ENCODE data around the gene C19orf81.
A peak's percentile ranks its signal among the peaks of the same experiment; 100 is the strongest.

The C19orf81 gene

DNA sequence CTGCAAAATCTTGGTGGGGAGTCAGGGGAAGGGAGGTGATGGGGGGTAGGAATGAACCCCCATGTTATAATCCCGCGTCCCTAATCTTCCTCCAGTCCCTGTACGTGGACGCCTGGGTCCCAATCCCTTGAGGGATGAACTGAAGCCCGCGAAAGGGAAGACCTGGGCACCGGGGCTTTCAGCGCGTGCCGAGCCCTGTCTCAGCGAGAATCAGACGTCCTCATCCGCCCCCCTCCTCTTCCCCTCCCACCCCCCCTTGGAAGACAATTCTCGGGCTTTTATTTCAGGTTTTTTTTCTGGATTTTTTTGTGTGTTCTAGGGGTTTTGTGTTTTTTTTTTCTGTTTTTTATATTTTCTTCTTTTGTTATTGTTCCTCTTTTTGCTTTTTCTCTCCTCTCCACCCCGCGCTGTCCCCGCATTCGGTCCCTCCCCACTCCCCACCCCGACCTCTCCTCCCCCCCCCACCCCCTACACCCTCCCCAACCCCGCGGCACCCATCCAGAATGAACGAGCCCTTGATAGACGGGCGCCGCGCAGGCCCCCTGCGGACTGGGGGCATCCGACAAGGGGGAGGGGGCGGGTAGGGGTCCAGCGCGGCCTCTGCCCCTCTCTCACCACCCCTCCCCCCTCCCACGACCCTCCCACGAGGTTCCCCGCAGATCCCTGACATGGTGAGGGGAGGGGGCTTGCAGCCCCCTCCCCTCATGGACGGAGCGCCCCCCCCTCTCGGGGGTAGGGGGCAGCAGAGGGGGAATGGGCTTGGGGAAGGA is 10.3 kb downstream of the C19orf81 start:
- no peak for DNase-seq

GRCh38 chr19:50660088-50660366 is 10.8 kb downstream of the C19orf81 start:
- no peak for DNase-seq

DNA sequence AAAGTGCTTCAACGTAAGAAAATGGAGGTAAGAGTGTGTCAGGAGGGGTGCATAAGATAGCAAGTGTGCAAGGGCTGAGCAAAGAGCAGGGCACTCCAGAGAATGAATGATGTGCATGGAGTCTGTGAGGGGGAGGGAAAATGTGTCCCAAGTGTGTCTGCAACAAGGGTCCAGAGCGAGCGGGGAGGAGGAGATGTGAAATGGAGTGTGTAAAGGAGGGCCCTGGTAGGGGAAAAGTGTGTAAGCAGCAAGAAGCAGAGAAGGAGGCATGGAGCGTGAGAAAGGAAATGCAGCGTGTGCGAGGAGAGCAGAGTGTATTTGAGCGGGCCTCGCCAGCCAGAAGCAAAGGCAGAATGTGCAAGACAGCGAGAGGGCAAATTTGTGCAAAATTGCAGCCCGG is 11.8 kb downstream of the C19orf81 start:
- DNase-seq: no peak

DNA sequence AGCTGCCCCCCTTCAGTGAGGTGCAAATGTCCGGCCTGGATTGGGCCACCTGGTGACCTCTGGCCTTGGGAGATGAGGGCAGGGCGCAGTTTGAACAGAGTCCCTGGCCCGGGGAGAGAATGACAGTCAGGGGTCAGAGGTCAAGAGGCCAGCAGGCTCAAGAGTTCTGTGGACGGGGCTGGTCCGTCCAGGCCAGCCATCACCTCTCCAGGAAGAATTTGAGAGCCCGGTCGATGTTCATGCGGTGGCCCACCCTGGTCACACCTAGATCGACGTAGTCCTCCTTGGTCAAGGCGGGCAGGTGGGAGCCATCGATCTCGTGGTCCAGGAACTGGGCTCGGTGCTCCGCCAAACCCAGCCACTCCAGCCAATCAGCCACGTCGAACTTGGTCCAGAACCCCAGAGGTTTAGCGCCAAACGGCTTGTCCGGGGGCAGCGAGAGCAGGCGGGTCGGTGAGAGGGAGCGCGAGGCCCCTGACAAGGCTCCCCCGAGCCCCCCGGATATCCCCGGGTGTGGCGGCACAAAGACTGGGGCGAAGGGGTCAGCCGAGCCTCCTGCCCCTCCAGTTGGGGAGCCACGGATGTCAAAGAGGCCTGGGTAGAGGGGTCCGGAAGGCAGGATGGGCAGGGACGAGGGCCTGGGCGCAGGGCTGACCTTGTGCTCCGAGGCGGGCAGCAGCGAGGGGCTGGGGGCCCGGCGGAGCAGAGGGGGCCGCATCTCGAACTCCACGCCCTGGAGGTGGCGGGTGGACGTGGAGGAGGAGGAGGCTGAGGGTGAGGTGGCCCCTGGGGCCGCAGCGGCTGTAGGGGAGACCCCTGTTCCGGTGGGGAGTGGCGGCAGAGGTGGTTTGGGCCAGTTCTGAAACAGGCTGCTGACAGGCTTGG is 12.8 kb downstream of the C19orf81 start:
- no peak for DNase-seq

- no peak for DNase-seq
These were observed 13.6 kb downstream of the C19orf81 start for GRCh38 chr19:50662651-50663481.

DNA sequence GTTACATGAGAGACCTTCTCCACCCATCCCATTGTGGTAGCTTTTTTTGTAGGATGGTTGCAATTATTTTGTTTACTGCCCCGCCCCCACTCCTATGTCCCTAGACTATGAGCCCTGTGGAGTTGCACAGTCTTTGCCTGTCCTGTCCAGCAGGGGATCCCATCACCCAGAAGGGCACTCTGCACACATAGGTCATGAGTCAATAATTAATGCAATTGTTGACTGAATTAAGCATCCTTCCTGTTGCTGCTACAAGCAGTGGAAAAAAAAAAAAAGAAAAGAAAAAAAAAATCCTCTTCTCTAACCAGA is 14.2 kb downstream of the C19orf81 start:
- no peak for DNase-seq

- no peak for DNase-seq
These were observed 15.0 kb downstream of the C19orf81 start for GRCh38 chr19:50664204-50664603.

- no peak for DNase-seq
These were observed 17.3 kb downstream of the C19orf81 start for GRCh38 chr19:50666346-50667176.

DNA sequence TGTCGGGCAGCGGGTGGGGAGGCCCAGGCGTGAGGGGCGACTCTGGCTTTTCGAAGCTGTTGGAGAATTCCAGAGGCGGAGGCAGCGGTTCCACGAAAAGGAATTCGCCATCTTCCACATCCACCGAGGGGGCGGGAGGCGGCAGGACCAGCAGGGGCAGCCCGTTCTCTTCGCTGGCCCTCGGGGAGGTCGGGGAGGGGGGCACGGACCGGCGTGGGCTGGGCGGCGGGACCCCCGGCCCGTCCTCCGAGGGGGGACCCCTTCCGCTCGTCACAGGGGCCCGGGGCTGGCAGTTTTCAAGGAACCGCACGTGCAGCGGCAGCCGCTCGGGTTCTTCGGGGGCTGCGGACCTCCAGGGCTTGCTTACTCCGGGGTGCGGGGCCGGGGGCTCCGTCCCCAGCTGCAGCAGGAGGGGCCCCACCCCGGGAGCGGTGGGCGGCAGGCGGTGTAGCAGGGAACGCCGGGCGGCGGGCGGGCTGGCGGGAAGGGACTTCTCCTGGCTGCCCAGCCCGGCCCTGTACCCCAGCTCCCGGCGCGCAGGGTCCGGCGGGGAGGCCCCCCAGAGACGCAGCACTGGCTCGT is 18.0 kb downstream of the C19orf81 start:
- no peak for DNase-seq

DNA sequence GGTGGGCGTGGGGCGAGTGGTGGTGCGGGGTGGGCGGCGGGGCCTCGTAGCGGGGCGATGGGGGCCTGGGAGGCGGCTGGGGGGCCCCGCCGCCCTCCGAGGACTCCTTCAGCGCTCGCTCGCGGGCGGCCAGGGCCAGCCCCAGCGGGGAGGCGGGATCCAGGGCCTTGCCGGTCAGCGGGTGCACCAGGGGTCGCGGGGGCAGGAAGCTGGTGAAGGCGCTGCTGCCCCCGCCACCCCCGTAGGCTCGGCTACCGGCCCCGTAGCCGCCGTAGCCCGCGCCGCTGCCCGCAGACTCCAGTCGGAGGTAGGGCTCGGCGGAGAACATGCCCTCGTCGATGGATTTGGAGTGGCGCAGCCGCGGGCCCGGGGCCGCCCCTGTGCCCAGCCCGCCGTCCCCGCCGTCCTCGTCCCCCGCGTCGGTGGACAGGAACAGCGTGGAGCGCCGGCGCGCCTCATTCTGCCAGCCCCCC is 18.6 kb downstream of the C19orf81 start:
- DNase-seq: no peak

DNA sequence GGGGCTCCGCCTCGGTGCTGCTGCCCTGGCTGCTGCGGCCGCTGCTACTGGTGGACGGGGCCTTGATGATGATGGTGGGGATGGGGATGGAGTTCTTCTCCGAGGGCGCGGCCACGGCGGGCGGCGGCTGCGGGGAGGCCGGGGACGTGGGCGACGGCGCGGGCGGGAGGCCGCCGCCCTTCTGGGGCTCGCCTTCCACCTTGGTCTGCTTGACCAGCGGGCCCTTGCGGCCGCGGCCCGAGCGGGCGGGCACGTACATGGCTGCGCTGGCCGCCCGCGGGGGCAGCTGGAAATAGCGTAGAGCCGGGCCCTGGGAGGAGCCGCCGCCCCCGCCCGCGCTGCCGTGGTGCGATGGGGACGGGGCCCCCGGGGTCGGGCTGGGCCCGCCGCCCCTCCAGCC is 19.2 kb downstream of the C19orf81 start:
- no peak for DNase-seq

DNA sequence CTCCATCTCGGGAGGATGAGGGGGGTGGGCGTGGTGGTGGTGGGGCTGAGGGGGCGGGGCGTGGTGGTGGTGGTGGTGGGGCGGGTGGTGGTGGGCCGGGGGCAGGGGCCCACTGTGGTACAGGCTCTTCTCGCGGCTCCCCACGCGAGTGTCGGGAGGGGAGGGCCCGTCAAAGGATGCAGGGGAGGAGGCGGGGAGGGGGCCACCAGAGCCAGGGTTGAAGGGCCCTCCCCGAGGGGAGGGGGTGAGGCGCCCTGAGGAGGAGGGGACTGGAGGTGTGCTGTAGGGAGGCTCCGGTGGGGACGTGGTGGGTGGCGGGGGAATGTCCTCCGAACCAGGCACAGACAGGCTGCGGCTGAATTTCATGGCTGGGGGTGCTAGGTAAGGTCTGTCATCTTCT is 19.6 kb downstream of the C19orf81 start:
- DNase-seq: no peak

- DNase-seq: no peak
These were observed 20.3 kb downstream of the C19orf81 start for GRCh38 chr19:50669302-50670101.

DNA sequence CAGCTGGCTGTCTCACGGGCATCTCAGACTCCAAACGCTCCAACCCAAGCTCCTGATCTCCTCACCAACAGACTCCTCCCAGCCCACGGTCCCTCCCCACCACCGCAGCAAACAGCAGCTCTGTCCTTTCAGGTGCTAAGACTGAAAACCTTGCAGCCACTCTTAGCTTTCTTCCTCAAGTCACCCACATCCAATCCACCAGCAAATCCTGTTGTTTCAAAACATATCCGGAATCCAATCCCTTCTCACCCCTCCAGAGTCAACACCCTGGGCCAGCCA is 20.8 kb downstream of the C19orf81 start:
- no peak for DNase-seq

- DNase-seq: no peak
These were observed 23.9 kb downstream of the C19orf81 start for GRCh38 chr19:50673118-50673517.

GRCh38 chr19:50676625-50677197 is 27.5 kb downstream of the C19orf81 start:
- DNase-seq: no peak

DNA sequence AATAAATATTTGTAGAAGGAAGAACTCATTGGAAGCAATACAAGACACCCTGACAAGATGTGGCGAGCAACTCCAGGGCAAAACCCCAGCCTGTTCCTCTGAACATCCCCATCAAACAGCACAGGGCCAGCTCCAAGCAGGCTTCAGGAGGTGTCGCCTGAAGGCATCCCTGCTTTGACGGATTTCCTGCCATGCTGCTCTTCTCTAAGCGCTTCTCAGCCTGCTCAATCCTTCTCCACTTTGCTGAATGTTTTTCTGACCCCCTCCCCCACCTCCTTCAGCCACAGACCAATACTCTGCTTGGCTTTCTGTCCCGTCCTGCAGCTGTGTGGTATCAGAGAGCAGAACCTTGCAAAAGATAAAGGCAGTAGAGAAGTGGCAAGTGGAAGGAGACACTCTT is 28.4 kb downstream of the C19orf81 start:
- DNase-seq: no peak

- no peak for DNase-seq
These were observed 29.1 kb downstream of the C19orf81 start for GRCh38 chr19:50678323-50678722.

DNA sequence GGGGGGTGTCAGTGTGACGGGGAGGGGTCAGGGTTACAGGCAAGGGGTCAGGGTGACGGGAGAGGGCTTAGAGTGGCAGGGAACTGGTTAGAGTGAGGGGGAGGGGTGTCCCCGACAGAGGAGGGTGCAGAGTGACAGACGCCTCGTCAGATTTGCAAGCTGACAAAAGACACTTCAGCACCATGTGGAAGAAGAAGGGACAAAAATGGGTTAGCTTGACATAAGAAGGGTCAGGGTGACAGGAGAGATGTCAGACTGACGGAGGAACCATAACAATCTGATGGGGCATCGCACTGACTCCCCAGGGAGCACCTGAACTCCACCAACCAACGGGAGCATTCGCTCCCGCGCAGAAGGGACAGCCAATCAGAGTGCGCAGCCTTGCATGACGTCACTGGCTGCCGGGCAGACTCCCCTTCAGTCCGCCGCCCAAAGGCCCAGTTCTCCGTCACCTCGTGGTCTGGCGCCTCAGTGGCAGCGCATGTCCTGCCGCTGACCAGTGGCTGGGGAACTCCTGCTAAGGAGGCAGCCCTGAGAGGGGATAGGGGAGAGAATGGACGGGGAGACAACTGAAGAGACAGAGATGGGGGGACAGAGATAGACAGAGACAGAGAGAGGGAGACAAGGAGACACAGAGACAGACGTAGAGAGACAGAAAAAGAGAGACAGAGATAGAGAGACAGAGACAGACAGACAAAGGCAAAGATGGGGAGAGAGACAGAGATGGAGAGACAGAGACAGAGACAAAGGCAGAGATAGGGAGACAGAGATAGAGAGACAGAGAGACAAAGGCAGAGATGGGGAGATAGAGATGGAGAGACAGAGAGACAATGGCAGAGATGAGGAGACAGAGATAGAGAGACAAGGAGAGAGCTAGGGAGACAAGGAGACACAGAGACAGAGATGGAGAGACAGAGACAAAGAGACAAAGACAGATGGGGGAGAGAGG is 30.2 kb downstream of the C19orf81 start:
- DNase-seq: peak; percentile 48 to 53
